GM12878 (cell line): Measurements from ENCODE around the gene EIF5. TPM values are rescaled to one million over a fixed set of nuclear protein-coding genes. Genes with fewer than 3 reads are reported as not detected.

Experiments used
- ATAC-seq: fragments of 200-7000 bp; cut with Tn5 transposase; 3 replicates; pipeline ENCODE4 v1.9.1; 2020; ENCODE audit warnings: mild to moderate bottlenecking, moderate library complexity
- BruUV-seq: library from RNA; stranded (reverse); fragments of 400-500 nt; replicated peaks from 2 replicates; lab custom pipeline; 2021; lab: Mats Ljungman, UMichigan
- CTCF ChIA-PET: fragments of 300-600 bp; sonication (Branson Sonifier 250); formaldehyde crosslinking; extraction: SDS; loops from one replicate; lab custom pipeline; 2021; ENCODE audit warnings: inconsistent platforms; lab: Yijun Ruan, JAX
- POLR2A ChIA-PET: fragments of 350-600 bp; formaldehyde crosslinking; extraction: SDS; loops from one replicate; lab custom pipeline; 2021; ENCODE audit warnings: inconsistent platforms; lab: Charles Lee
- RAD21 ChIA-PET: fragments of 300-600 bp; sonication (Branson Sonifier 250); formaldehyde crosslinking; loops from one replicate; lab custom pipeline; 2023; ENCODE audit warnings: antibody characterized with exemption; ENCODE audit not compliant: unreplicated experiment; lab: Charles Lee
- SMC1A ChIA-PET: fragments of 300-600 bp; sonication (Branson Sonifier 250); formaldehyde crosslinking; loops from one replicate; lab custom pipeline; 2023; ENCODE audit not compliant: unreplicated experiment, uncharacterized antibody; lab: Charles Lee
- DNase-seq: peaks from one replicate; pipeline ENCODE4 v3.0.0-alpha.2; 2011; ENCODE audit warnings: low read depth, low spot score
- FAIRE-seq: peaks from 3 replicates; lab custom pipeline; 2011; peaks lifted over from hg19 to GRCh38; lab: Jason Lieb, UNC
- H2AFZ ChIP-seq: 2 replicates; pipeline ENCODE4 v1.6.0; 2011; ENCODE audit warnings: low read depth, low read length, control low read depth; ENCODE audit not compliant: control insufficient read depth
- H3K27ac ChIP-seq: 2 replicates; pipeline ENCODE4 v1.5.1; 2011; ENCODE audit warnings: control low read depth; ENCODE audit not compliant: control insufficient read depth, insufficient read depth
- H3K27me3 ChIP-seq, 2 experiments: replicated peaks in 1 of 2; 2 replicates each; pipeline versions ENCODE4 v1.6.0 to v1.6.1; 2011; ENCODE audit warnings: low read length in 1 of 2; ENCODE audit not compliant: control insufficient read depth in 2 of 2, insufficient read depth in 2 of 2
- H3K36me3 ChIP-seq, 2 experiments: 2 replicates each; pipeline ENCODE4 v1.5.1; 2011; ENCODE audit warnings: low read length in 1 of 2; ENCODE audit not compliant: control insufficient read depth in 2 of 2, insufficient read depth in 2 of 2
- H3K4me1 ChIP-seq: 2 replicates; pipeline ENCODE4 v1.6.1; 2011; ENCODE audit warnings: mild to moderate bottlenecking, low read length, moderate library complexity, mixed read lengths; ENCODE audit not compliant: control insufficient read depth, insufficient read depth
- H3K4me2 ChIP-seq: 2 replicates; pipeline ENCODE4 v1.6.0; 2011; ENCODE audit warnings: control low read depth; ENCODE audit not compliant: control insufficient read depth, insufficient read depth
- H3K4me3 ChIP-seq: fragments of 200-600 bp; sonication (generic); 2 replicates; pipeline ENCODE4 v1.5.1; 2016
- H3K79me2 ChIP-seq: 2 replicates; pipeline ENCODE4 v1.6.0; 2011; ENCODE audit warnings: low read length; ENCODE audit not compliant: control insufficient read depth, insufficient read depth
- H3K9ac ChIP-seq: 2 replicates; pipeline ENCODE4 v1.8.0; 2011; ENCODE audit warnings: low read length, control low read depth, mixed read lengths; ENCODE audit not compliant: control insufficient read depth, insufficient read depth
- H3K9me3 ChIP-seq: replicated peaks from 3 replicates; pipeline ENCODE4 v1.5.1; 2011; ENCODE audit warnings: mild to moderate bottlenecking, low read length; ENCODE audit not compliant: control insufficient read depth, insufficient read depth
- H4K20me1 ChIP-seq: 2 replicates; pipeline ENCODE4 v1.6.0; 2011; ENCODE audit not compliant: control insufficient read depth, insufficient read depth
- CTCF ChIP-seq, 3 experiments: IDR thresholded peaks in 2 of 3; conservative IDR thresholded peaks in 1 of 3; 2 replicates each; pipeline ENCODE4 v1.5.1; 2011; ENCODE audit warnings: low read depth in 3 of 3, low read length in 3 of 3, mild to moderate bottlenecking in 3 of 3, control low read depth in 2 of 3, moderate library complexity in 2 of 3, inconsistent platforms in 1 of 3, mixed read lengths in 1 of 3; ENCODE audit not compliant: control insufficient read depth in 2 of 3, insufficient read depth in 1 of 3; ENCODE audit errors: extremely low read depth in 1 of 3
- MYB ChIP-seq: fragments of 150-350 bp; IDR thresholded peaks from 2 replicates; pipeline ENCODE4 v1.6.1; 2014; ENCODE audit warnings: mild to moderate bottlenecking, low read depth, low read length, borderline replicate concordance
- SIX5 ChIP-seq: IDR thresholded peaks from 2 replicates; pipeline ENCODE4 v1.6.1; 2011; ENCODE audit warnings: mild to moderate bottlenecking, low read depth, low read length, moderate library complexity; ENCODE audit not compliant: severe bottlenecking
- SREBF1 ChIP-seq: IDR thresholded peaks from 2 replicates; pipeline ENCODE4 v1.6.1; 2012; ENCODE audit warnings: mild to moderate bottlenecking, low read length
- SREBF2 ChIP-seq: IDR thresholded peaks from 2 replicates; pipeline ENCODE4 v1.6.1; 2012; ENCODE audit warnings: mild to moderate bottlenecking, low read length
- ZBTB4 ChIP-seq: fragments of 450-650 bp; formaldehyde crosslinking; IDR thresholded peaks from 2 replicates; pipeline ENCODE4 v1.4.0; 2022; ENCODE audit warnings: mild to moderate bottlenecking, moderate library complexity
- WGBS: methylation state at CpG from one replicate; pipeline ENCODE4 v1.1.6; 2016; ENCODE audit warnings: low lambda C conversion rate; ENCODE audit not compliant: insufficient replicate concordance, insufficient coverage; ENCODE audit errors: missing lambda C conversion rate; 5-methylcytosine and 5-hydroxymethylcytosine counted together
- in situ Hi-C: fragments of 300-500 bp; cut with MboI; formaldehyde crosslinking; loops from 9 replicates; pipeline ENCODE4 v1.14.3; 2018; ENCODE audit warnings: mixed read lengths
- intact Hi-C: fragments of 100-400 bp; cut with micrococcal nuclease; formaldehyde crosslinking; loops from one replicate; pipeline ENCODE4 v1.14.2; 2022; ENCODE audit not compliant: unreplicated experiment
- polyA plus RNA-seq, 11 experiments: library from polyadenylated mRNA; depleted of rRNA in 4 of 11; unstranded in 6 of 11; stranded (reverse) in 5 of 11; fragments of >200 nt; fragmentation: Nextera tagmentation in 4 of 11; fragmentation: Illumina TruSeq in 1 of 11; extraction: Ambion mirVana in 4 of 11; extraction: Trizol in 1 of 11; gene quantifications; 1 replicate in 1 of 11; 2 replicates in 10 of 11; pipeline versions ENCODE4 v1.2.1 to v1.2.3, GENCODE V29; 2011 to 2016; ENCODE audit warnings: inconsistent platforms in 2 of 11, missing spikeins in 2 of 11, low read depth in 1 of 11
- total RNA-seq, 4 experiments: library from RNA; depleted of rRNA in 3 of 4; stranded (reverse); fragments of >200 nt in 3 of 4; fragmentation: Illumina TruSeq in 1 of 4; extraction: Trizol in 1 of 4; gene quantifications; 2 replicates each; pipeline versions ENCODE4 v1.2.1 to v1.2.3, GENCODE V29; 2013 to 2021

EIF5 gene
- total and polyA plus RNA-seq, 10 of the 15 experiments (the other 5 are each of a cell fraction or from before 2014, with no cell fraction given), result 51.2 to 360 (median 115) TPM

- no peak for TF ChIP-seq MYB
- TF ChIP-seq, all 136 proteins: peak for 4
These were observed 10.1 kb downstream of the EIF5 start (continued) for GRCh38 chr14:103343905-103344797.

GRCh38 chr14:103346286-103346685, 12.2 kb downstream of the EIF5 start:
- ATAC-seq (peak; percentile 8; the same call in 2 of the 3 replicates), DNase-seq (no peak), FAIRE-seq (no peak)
- Histone ChIP-seq H3K4me1 (no peaks in the 10 kb centered on the region), H2AFZ (no peak overlapping the region), H3K79me2 (no peaks in the 10 kb centered on the region), H3K9me3 (no peaks in the 10 kb centered on the region), H3K36me3 (peaks cover 5 to 30% of the 10 kb centered on the region in 2 experiments), H4K20me1 (no peaks in the 10 kb centered on the region), H3K4me2 (no peak overlapping the region), H3K27me3 (no peaks in the 10 kb centered on the region), H3K4me3 (no peak overlapping the region), H3K27ac (no peak overlapping the region), H3K9ac (no peak overlapping the region)
- ChIA-PET CTCF (interaction anchor here (0.8 kb wide), 1 partner anchor 9 kb away, joined by 3 read pairs; no protein-coding TSS in a partner anchor), SMC1A (interaction anchor here (0.7 to 1.5 kb wide), 2 partner anchors 10 to 92 kb away, joined by 3 to 5 read pairs; no protein-coding TSS in a partner anchor), RAD21 (no interaction called here), POLR2A (interaction anchor here (1.4 kb wide), 1 partner anchor 40 kb away, joined by 3 read pairs; no protein-coding TSS in a partner anchor)
- intact Hi-C loops, result no loop called here
- in situ Hi-C loops, result no loop called here
- BruUV-seq, result no TSS peak
- 0% methylated on average over 3 of the region's 3 CpGs for WGBS
- no peak for TF ChIP-seq CTCF (IDR thresholded peaks at IDR 0.05 in 2 of 3, conservative IDR thresholded peaks at IDR 0.05 in 1 of 3; ENCODE audit: control insufficient read depth in 2 of 3, extremely low read depth in 1 of 3, insufficient read depth in 1 of 3, low read depth in 3 of 3, low read length in 3 of 3)
- no peak for TF ChIP-seq SREBF1
- no peak for TF ChIP-seq SREBF2
- no peak for TF ChIP-seq SIX5
- TF ChIP-seq ZBTB4 (CRISPR knock-in tag), result no peak
